GM20431 (cell line): ENCODE results near the gene FAM72C.
"Not testable (repeated sequence)": the region's sequence is repeated elsewhere in the genome, so short reads cannot be mapped to it uniquely, and the experiment has no call there.

ENCODE experiments used
- in situ Hi-C: fragments of 300-500 bp; cut with MseI, MboI; formaldehyde crosslinking; loops from one replicate; pipeline ENCODE4 v1.15.0; 2020; ENCODE audit warnings: low sequenced_read_pairs; ENCODE audit not compliant: unreplicated experiment

The FAM72C gene

DNA sequence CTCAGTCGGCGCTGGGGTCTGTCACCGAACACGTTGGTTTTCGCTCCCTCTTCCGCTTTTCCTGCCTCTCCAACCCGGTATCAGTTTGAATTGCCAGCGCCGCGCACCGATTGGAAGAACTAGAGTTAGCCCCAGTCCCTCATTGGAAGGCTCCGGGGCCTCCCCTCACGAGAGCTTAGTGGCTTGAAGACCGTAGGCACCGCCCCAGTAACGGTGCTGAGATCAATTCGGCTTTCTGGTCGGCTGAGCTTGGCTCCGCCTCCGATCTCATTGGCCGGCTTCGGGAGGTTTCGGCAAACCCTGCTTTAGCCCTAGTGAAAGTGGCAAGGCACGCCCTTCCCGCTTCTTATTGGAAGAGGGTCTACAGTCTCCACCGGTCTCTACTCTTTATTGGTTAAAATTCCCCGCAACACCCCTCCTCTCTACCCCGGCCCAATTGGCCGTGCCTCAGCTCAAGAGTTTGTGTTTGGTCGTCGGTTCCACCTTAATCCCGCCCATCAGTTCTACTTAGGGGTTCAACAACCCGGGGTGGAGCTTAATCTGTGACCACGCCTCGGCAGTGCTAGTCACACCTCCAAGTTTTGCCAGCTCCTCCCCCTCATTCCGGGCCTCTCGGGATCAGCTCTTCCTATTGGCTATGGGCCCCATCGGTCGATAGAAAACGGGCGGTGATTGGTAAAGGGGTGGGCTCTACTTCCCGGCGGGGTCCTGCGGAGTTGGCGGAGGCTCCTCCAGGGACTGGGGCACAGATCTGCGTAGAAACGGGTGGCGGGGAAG, at the start of gene FAM72C:
Gene FAM72C, minus strand, starts transcription at position 63 of the 777 bp plus-strand sequence. CDS start 845 bp downstream, outside the sequence.
- in situ Hi-C loops = not testable (repeated sequence)

DNA sequence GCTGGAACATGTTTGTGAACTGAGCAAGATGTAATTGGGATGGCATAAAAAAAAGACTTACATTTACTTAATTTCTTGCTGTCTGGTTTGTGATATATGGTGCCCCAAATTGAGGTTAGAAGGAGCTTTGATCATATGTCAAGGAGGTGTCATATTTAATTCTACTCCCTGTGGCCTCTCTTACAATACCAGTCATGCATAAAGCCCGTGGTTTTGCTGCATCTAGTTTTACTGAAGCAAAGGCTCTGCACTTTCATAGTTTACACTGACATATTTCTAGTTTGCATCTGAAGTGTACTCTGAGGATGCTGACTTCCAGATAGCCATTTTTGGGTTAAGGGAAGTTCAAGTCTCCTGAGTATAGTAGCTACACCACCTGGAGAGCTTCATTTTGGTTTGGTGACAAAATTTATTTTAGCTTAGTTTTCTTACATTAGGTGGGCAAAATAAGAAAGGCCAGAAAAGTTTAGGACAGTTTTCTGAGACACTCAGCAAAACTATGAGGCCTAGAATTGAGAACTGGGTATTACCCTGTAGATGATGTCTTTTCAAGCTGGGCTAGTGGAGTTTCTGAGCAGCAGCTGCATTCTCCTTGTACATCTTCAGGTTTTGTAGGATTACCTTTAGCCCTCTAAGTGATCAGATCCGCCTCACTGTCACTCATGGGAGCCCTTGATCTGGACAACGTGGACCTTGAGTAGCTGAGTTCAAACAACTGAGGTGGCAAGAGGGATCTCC, 48.4 kb upstream of the FAM72C start:
- in situ Hi-C loops = not testable (repeated sequence)

DNA sequence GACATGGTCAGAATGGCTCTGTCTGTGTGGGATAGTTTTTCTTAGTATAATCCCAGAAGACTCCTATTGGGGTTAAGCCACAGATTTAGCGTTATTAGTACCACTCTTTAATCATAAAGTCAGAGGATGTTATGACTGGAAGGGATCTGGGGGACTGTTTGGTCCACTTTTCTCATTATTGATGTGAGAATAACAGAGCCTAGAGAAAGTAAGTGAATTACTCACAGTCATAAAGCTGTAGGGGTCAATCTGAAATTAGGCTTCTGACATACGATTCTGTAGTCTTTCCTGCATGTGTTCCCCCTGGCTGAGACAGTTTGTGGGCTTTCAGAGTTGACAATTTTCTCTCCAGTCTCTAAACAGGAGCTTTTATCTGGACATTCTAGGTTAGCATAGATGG, 47.3 kb upstream of the FAM72C start:
- in situ Hi-C loops = not testable (repeated sequence)

DNA sequence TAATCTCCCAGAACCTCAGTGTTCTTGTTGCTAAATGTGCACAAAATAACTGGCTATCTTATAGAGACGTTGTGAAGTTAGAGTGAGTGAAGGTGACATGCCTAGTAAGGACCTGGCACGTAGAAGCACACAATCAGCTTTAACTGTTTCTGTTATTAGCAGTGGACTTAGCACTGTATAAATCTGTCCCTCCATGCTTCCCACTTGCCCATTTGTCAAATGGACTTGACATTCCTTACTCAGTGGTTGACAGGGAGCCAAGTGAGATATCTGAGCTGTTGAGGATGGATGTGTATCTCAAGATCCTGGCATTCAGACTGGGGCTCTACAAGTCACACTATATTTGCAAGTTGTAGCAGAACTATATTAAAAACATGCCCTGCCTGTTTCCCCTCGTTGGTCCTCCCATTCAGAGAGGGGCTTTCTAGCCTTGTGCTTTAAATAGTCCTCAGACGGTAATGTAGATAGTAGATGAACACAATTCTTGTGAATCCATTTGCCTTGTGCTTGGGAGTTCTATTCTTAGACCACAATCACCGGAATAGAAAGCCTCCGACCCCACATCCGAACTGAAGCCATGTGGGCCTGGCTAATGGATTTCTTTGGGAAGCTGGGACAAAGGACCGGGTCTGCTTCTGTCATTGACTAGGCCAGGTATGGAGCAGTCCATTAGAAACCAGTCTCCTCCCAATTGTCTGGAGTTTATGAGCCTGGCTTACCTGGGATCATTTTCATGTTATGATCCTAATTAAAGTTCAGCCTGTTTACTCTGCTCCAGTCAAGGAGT, 43.6 kb upstream of the FAM72C start:
- in situ Hi-C loops = not testable (repeated sequence)

DNA sequence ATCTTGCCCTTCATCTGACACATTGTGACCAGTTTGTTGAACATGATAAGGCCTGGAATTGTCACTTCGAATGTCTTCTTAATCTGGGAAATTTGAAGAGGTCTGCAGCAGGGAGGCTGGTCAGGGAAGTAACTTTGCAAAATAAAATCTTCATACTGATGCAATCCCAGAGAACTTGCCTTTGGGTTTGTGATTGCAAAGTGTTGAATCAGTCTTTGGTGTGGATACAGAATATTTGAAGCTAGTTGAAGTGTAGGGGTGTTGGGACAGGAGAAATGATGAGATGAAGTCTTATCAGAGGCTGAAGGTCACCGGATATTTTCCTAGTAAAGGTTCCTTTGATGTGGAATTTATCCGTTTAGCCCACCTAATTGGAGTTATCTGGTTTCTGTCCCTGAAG, 42.7 kb upstream of the FAM72C start:
- in situ Hi-C loops = not testable (repeated sequence)

DNA sequence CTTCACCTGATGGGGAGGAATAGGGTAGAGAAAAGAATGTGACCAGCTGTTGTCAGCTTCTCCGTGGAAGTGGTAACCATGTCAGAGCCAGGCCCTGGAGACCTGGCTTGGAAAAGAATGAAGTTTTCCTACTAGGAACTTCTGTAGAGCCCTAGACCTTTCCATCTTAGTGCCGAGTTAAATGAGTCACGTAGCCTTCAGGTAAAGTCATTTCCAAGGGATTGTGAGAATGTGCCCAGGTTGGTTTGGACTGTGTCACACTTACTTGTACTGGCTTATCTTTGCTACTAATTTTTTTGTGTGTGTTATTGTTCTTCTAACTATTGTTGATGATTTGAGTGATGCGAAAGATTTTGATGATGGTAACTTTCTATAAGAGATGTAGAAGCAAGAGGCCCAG, 42.3 kb upstream of the FAM72C start:
- in situ Hi-C loops = not testable (repeated sequence)

DNA sequence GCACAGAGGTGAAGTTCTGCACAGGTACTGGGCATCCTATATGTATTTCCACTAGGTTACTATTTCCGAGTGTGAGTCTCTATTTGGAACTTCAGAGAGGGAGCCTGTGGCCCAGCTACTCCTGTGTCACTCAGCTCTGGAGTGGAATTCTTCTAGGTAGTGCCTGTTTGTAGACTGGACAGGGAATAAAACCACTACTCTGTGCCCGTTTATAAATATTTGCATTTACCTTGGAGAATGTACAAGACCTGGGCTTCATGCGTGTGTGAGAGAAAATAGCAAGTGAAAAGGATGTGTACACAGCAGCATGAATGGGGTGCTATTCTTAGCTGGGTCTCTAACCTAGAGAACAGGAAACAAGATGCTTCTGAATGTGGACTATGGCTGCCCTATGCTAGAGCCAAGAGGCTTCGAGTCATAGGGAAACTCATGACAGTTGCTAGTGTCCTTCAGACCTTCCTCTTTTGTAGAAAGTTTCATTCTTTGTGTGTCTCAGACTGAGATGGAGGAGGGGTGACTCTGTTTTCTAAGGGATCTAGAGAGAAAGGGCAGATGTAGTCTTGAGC, 40.5 kb upstream of the FAM72C start:
- in situ Hi-C loops = not testable (repeated sequence)

DNA sequence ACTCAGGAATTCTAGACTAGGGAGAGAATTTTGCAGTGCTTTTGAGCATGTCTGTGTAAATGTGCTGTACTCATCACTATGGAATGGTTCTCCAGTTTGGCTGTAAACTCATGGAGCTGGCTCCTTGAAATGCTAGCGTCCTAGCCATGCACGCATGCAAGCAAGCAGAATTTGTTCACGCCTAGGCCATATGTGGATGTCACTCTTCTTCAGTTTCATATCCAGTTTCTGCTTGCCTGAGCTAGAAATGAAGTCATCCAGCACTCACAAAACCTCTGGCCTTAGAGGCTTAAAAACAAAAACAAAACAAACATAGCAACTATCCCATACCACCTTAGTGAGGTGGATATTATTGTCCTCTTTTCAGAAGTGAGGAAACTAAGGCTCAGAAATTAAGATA, 37.6 kb upstream of the FAM72C start:
- in situ Hi-C loops = not testable (repeated sequence)

DNA sequence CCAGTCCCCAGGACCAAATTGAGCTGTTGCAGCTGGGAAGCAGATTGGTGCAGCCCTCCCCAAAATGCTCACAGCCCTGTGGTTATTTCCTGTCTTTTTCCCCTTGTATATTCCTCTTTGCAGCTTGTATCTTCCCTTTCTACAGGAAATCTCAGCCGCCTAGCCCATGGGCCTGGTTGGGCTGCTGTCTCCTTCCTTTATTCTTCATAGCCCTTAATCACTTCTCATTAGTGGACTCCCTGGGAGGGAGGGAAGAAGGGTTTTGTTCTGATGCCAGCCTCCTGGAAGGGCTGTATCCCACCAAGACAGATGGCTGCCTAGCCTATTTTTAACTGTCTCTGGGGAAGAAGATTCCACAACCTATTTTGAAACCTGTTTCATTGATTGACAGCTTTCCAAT, 32.5 kb upstream of the FAM72C start:
- in situ Hi-C loops = not testable (repeated sequence)

DNA sequence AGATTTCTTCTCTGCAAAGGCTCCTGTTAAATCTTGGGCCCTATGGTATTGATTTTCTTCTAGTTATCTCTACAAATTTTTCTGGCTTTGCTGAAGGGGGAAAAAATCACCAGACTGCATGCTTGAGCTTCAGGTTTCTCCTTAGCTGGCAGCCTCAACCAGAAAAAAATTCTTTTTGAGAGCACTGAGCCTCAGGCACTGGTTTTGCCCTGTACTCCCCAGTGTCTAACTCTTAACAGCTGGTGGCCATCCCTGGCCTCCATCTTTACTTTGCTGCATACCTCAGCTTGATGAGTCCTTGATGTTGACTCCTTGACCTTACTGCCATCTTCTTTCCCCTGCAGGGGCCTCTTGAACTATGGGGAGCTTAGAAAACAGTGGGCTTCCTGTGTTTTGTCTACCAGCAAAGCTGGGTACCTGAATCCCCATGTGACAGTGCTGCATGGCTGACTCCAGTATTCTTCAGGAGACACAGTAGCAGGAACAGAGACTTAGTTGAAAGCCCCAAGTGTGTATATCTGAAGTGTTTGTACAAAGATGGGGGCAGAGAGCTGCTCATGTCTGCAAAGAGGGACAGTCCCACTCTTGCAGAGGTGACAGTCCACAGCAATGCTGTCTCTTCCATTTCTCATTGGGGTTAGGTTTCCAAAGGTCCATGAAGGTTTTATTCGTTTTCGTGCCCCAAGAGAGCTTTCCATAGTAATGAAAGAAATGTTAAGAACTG, 31.7 kb upstream of the FAM72C start:
- in situ Hi-C loops = not testable (repeated sequence)

DNA sequence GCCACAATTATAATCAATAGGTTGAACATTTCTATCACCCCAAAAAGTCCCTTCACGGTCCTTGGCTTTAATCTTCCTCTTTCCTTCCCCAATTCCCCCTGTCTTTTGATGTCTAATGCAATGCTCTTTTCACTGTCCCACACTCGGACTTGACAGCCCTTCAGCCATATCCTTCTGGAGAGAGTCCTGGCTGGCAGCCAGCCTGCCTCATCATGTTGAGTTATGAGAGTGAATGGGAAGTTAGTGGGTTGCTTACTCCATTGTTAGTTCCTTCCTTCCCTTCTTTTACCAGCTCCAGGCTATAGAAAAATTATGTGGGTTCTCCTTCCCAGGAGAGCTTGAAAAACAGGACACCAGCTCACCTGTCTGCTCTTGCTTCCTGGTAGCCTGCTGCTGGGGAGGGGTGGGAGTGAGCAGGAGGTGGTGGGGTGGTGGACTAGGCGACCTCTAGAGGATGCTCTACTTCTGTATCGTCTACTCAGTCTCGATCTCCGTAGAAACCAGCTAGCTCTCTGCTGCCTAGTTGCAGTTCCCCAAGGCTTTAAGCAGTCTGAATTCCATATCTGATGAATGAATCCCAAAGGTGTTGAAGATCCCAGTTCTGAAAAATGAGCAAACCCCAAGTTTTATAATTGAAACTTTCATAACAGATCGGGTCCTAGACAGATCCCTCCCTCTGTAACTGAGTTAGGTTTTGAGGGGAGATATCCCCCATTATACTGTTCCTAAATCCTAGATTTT, 30.5 kb upstream of the FAM72C start:
- in situ Hi-C loops = not testable (repeated sequence)

DNA sequence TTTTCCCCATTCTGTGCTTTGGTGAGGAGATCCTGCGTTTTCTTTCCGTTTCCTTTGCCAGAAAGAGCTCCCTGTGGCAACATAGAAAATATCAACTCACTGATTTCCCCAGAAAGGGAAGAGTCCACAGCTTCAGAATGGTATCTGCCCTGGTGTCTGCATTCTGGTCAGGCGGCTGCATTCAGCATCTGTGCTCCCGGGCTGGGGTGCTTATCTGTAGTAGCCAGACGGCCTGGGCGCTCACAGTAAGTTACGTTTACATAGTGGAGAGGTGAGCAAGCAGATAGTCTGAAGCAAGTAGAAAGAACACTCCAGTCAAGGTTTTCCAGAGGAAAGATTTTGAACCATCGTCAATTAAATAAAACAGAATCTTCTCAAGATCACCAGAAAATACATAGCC, 29.3 kb upstream of the FAM72C start:
- in situ Hi-C loops = not testable (repeated sequence)

DNA sequence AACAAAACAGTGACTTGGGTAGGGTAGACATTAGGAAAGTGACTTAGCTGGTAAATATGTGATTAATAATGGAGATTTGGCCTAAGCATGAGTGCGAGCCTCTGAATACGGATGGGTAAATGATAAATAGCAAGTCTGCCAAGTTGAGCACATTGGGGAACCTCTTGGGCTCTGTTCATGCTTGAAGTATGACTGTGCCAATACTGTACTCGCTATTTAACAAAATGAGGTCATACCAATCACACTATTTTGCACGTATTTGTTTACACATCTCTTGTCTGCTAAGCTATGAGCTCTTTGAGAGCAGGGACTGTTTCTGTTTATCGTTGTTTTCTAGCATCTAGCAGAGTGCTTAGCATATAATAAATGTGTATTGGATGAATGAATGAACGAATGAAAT, 24.2 kb upstream of the FAM72C start:
- in situ Hi-C loops = not testable (repeated sequence)

DNA sequence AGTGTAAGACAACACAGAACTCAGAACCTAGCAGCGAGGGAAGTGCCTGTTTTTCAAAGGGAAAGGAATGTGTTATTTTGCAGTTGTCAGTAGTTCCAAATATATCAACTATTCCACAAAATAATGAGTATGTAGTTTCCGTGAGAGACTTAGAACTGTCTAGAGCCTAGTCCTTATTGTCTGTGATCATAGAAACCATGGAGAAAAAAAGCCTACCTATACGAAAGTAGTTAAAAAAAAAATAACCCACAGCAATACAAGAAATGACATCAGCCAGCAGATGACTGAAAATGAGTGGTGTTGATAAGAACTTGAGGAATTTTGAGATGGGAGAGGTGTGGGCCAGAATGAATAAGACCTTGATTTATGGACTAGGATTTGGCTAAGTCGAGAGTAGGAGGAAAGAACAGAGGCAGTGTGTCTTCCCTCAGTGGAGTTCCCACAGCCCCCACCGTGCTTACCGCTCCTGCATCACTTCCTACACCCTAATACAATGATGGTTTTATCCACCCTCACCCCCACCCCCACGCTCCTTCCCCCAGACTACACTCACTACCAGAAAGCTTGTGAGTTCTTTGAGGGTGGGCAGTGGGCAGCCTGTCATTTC, 21.6 kb upstream of the FAM72C start:
- in situ Hi-C loops = not testable (repeated sequence)

DNA sequence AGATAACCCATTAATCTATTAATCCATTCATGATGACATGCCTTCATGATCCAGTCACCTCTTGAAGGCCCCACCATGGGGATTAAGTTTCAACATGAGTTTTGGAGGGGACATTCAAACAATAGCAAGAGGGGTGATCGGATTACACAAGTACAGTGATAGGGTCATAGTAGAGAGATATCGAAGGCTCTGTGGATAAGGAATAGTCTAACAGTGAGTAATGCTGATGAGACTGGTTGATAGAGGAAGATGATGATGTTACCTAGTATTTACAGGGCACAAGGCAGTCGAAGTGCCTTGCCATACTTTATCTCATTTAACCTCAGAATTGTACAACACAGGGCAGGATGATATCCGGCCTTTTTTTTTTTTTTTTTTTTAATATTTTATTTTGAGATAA, 18.9 kb upstream of the FAM72C start:
- in situ Hi-C loops = not testable (repeated sequence)

DNA sequence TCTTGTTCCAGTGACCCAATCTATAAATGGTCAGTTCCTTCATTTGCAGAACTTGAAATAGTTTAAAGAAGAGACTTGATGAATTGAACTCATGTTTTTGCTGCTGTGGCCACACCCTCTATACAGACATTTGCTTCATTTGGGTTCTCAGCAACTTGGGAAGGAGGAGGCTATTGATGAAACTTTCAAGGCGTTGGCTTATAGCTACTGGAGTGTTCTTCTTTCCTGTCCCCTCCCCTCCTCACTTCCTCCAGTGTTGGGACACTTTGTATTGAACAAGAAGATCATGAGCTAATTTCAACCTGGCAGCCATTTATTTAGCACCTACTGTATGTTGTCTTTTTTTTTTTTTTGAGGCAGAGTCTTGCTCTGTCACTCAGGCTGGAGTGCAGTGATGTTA, 17.9 kb upstream of the FAM72C start:
- in situ Hi-C loops = not testable (repeated sequence)

DNA sequence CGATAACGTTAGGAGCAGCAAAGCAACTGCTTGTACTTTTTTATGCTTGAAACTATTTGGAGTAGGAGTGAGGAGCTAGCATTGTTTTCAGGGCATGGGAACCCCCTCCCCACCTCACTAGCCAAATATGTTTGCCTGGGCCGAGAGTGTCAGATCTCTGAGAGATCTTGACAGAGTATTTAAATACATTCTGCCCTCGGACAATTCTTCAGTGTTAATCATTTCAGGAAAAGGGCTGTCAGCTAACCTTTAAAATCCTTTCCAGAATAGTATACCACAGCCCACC, 17.6 kb upstream of the FAM72C start:
- in situ Hi-C loops = not testable (repeated sequence)

DNA sequence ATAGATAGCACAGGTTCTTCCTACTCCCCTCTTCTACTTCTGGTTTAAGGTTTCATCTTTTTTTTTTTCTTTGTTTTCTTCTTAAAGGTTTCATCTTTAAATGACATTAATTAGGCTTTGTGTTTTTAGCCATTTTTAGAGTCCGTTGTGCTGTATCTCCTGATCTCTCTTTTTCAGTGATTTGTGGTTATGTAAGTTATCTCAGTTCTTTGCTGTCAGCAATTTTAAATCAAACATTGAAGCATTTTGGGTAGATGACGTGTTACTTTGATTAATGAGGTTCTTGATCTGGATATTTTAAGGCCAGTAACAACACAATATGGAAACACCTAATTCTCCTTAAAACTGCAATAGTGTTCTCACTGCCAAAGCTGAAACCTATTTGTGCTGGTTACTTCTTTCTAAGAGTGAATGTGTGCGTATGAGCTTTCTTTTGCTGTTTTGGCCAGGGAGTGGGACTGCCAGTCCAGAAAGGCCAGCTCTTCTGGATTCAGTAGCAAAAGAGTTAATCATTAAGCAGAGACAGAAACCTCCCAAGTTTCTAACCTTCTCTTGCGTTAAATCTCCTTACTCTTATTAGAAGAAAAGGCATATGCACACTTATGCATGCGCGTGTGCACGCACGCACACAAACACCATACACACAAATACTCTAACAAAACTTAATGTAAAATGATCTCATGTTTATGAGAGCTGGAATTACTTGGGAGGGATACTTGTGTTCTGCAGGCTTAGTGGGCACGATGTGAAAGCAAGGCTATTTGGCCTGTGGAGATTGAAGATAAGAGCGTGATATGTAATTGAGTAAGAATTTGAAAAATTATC, 17.0 kb upstream of the FAM72C start:
- in situ Hi-C loops = not testable (repeated sequence)
